K562 (cell line): ENCODE data around the gene UBR4. TPM values are rescaled to one million over a fixed set of nuclear protein-coding genes. Genes with fewer than 3 reads are reported as not detected.
A peak's percentile ranks its signal among the peaks of the same experiment; 100 is the strongest.

Source experiments
- ARID4B ChIP-seq: sonication (generic); formaldehyde crosslinking; IDR thresholded peaks from 2 replicates; pipeline ENCODE4 v1.8.0; 2022; ENCODE audit warnings: mild to moderate bottlenecking, missing genetic modification reagents
- ELK3 ChIP-seq: fragments of 450-650 bp; formaldehyde crosslinking; IDR thresholded peaks from 2 replicates; pipeline ENCODE4 v1.4.0; 2020; ENCODE audit warnings: mild to moderate bottlenecking
- GABPB2 ChIP-seq: fragments of 250-450 bp; sonication (Bioruptor Pico); conservative IDR thresholded peaks from 2 replicates; pipeline ENCODE4 v1.5.1; 2021; ENCODE audit warnings: mild to moderate bottlenecking
- ILF3 ChIP-seq: fragments of 450-650 bp; IDR thresholded peaks from 2 replicates; pipeline ENCODE4 v1.6.1; 2018; ENCODE audit warnings: antibody characterized with exemption, mild to moderate bottlenecking, moderate library complexity, borderline replicate concordance
- POLR2G ChIP-seq: fragments of 200-400 bp; formaldehyde crosslinking; IDR thresholded peaks from 2 replicates; pipeline ENCODE4 v1.6.1; 2017; ENCODE audit warnings: low read depth, mild to moderate bottlenecking, antibody characterized with exemption, low read length, moderate library complexity
- RFX7 ChIP-seq: fragments of 250-450 bp; sonication (Bioruptor Pico); IDR thresholded peaks from 2 replicates; pipeline ENCODE4 v1.5.1; 2021; ENCODE audit warnings: mild to moderate bottlenecking
- SIX5 ChIP-seq, 2 experiments: IDR thresholded peaks; 2 replicates each; pipeline ENCODE4 v1.6.1; 2011; ENCODE audit warnings: low read length in 2 of 2, borderline replicate concordance in 1 of 2, low read depth in 1 of 2, mild to moderate bottlenecking in 1 of 2, moderate library complexity in 1 of 2; ENCODE audit not compliant: insufficient read depth in 1 of 2
- TEAD1 ChIP-seq, 2 experiments: fragments of 450-650 bp in 1 of 2; sonication (generic) in 1 of 2; formaldehyde crosslinking; IDR thresholded peaks; 2 replicates each; pipeline versions ENCODE4 v1.4.0 to v1.8.0; 2020 to 2022; ENCODE audit warnings: mild to moderate bottlenecking in 2 of 2, missing genetic modification reagents in 1 of 2
- ZNF274 ChIP-seq: IDR thresholded peaks from 2 replicates; pipeline ENCODE4 v1.6.1; 2011; ENCODE audit warnings: low read depth, mild to moderate bottlenecking, low read length, moderate library complexity, borderline replicate concordance
- ZNF511 ChIP-seq: sonication (generic); formaldehyde crosslinking; IDR thresholded peaks from 2 replicates; pipeline ENCODE4 v1.8.0; 2022; ENCODE audit warnings: mild to moderate bottlenecking, missing genetic modification reagents
- ZZZ3 ChIP-seq: fragments of 450-650 bp; IDR thresholded peaks from 2 replicates; pipeline ENCODE4 v1.6.1; 2016; ENCODE audit warnings: antibody characterized with exemption, mild to moderate bottlenecking, moderate library complexity
- polyA plus RNA-seq, 8 experiments: library from polyadenylated mRNA; depleted of rRNA in 4 of 8; stranded (reverse) in 5 of 8; unstranded in 3 of 8; fragments of >200 nt; fragmentation: Nextera tagmentation in 2 of 8; fragmentation: Illumina TruSeq in 1 of 8; extraction: Ambion mirVana in 2 of 8; extraction: Trizol in 1 of 8; gene quantifications; 2 replicates each; pipeline versions ENCODE4 v1.2.1 to v1.2.3, GENCODE V29; 2011 to 2014; ENCODE audit warnings: inconsistent platforms in 1 of 8, missing spikeins in 1 of 8
- total RNA-seq, 7 experiments: library from RNA; depleted of rRNA in 6 of 7; stranded (reverse); fragments of >200 nt in 6 of 7; fragmentation: Illumina TruSeq in 2 of 7; extraction: Trizol in 2 of 7; gene quantifications; 2 replicates each; pipeline versions ENCODE4 v1.2.1 to v1.2.3, GENCODE V29; 2011 to 2021; ENCODE audit warnings: low replicate concordance in 1 of 7
- TF ChIP-seq, protein P1 (sequence below): fragments of 200-400 bp; formaldehyde crosslinking; IDR thresholded peaks from 2 replicates; pipeline ENCODE4 v1.6.1; 2017; ENCODE audit warnings: mild to moderate bottlenecking, low read depth, low read length, moderate library complexity
- TF ChIP-seq, protein P2 (sequence below): fragments of 150-350 bp; conservative IDR thresholded peaks from 2 replicates; pipeline ENCODE4 v1.6.1; 2014; ENCODE audit warnings: low read length

Gene UBR4
- total and polyA plus RNA-seq, 9 of the 15 experiments (the other 6 are each of a cell fraction or from before 2014, with no cell fraction given) = 55.4 to 277 (median 123) TPM

- TF ChIP-seq, protein P1, sequence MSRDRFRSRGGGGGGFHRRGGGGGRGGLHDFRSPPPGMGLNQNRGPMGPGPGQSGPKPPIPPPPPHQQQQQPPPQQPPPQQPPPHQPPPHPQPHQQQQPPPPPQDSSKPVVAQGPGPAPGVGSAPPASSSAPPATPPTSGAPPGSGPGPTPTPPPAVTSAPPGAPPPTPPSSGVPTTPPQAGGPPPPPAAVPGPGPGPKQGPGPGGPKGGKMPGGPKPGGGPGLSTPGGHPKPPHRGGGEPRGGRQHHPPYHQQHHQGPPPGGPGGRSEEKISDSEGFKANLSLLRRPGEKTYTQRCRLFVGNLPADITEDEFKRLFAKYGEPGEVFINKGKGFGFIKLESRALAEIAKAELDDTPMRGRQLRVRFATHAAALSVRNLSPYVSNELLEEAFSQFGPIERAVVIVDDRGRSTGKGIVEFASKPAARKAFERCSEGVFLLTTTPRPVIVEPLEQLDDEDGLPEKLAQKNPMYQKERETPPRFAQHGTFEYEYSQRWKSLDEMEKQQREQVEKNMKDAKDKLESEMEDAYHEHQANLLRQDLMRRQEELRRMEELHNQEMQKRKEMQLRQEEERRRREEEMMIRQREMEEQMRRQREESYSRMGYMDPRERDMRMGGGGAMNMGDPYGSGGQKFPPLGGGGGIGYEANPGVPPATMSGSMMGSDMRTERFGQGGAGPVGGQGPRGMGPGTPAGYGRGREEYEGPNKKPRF = no peak
- TF ChIP-seq ARID4B (CRISPR knock-in tag) (no peak), ZNF511 (CRISPR knock-in tag) (peak; percentile 46; the same call in 1 of the 2 replicates), GABPB2 (CRISPR knock-in tag) (no peak), ZZZ3 (no peak), RFX7 (CRISPR knock-in tag) (no peak), POLR2G (no peak), SIX5 (IDR thresholded peaks at IDR 0.05; ENCODE audit: borderline replicate concordance in 1 of 2, insufficient read depth in 1 of 2, low read depth in 1 of 2, low read length in 2 of 2) (no peak), ELK3 (CRISPR knock-in tag) (no peak), ZNF274 (no peak), ILF3 (no peak), TEAD1 (CRISPR knock-in tag; IDR thresholded peaks at IDR 0.05) (no peak)
- TF ChIP-seq, protein P2, sequence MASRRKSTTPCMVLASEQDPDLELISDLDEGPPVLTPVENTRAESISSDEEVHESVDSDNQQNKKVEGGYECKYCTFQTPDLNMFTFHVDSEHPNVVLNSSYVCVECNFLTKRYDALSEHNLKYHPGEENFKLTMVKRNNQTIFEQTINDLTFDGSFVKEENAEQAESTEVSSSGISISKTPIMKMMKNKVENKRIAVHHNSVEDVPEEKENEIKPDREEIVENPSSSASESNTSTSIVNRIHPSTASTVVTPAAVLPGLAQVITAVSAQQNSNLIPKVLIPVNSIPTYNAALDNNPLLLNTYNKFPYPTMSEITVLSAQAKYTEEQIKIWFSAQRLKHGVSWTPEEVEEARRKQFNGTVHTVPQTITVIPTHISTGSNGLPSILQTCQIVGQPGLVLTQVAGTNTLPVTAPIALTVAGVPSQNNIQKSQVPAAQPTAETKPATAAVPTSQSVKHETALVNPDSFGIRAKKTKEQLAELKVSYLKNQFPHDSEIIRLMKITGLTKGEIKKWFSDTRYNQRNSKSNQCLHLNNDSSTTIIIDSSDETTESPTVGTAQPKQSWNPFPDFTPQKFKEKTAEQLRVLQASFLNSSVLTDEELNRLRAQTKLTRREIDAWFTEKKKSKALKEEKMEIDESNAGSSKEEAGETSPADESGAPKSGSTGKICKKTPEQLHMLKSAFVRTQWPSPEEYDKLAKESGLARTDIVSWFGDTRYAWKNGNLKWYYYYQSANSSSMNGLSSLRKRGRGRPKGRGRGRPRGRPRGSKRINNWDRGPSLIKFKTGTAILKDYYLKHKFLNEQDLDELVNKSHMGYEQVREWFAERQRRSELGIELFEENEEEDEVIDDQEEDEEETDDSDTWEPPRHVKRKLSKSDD = no peak
Observed at GRCh38 chr1:19081218-19081893, 128.7 kb downstream of the UBR4 start (continued).
